Fibroblast of mammary gland (primary cell): ENCODE measurements around the gene KCNK7.

Experiments used
- DNase-seq: peaks from one replicate; pipeline ENCODE4 v3.0.0-alpha.2; 2010; ENCODE audit warnings: low read depth
- H3K4me3 ChIP-seq: 2 replicates; pipeline ENCODE4 v1.5.1; 2011; ENCODE audit warnings: low read depth, mild to moderate bottlenecking, low read length, moderate library complexity; ENCODE audit not compliant: control insufficient read depth
- TF ChIP-seq, protein P1 (sequence below): conservative IDR thresholded peaks from 2 replicates; pipeline ENCODE4 v1.5.1; 2011; ENCODE audit warnings: low read depth, low read length, inconsistent platforms; ENCODE audit not compliant: control insufficient read depth, insufficient read depth

KCNK7 gene

DNA sequence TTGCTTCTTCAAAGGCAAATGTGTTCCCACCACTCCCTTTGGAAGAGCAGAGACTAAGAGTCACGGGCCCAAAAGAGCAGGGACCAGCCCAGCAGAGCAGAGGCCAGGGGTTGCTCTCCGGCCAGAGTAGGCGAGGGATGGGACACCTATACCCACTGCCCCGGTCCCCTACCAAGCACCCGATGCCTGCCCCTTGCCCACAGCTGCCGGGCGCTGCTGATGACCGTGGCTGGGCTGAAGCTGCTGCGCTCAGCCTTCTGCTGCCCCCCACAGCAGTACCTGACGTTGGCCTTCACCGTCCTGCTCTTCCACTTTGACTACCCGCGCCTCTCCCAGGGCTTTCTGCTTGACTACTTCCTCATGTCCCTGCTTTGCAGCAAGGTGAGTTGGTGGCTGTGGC, 31.6 kb upstream of the KCNK7 start:
- no peak overlapping the region for H3K4me3 ChIP-seq
- no peak for DNase-seq
- TF ChIP-seq, protein P1, sequence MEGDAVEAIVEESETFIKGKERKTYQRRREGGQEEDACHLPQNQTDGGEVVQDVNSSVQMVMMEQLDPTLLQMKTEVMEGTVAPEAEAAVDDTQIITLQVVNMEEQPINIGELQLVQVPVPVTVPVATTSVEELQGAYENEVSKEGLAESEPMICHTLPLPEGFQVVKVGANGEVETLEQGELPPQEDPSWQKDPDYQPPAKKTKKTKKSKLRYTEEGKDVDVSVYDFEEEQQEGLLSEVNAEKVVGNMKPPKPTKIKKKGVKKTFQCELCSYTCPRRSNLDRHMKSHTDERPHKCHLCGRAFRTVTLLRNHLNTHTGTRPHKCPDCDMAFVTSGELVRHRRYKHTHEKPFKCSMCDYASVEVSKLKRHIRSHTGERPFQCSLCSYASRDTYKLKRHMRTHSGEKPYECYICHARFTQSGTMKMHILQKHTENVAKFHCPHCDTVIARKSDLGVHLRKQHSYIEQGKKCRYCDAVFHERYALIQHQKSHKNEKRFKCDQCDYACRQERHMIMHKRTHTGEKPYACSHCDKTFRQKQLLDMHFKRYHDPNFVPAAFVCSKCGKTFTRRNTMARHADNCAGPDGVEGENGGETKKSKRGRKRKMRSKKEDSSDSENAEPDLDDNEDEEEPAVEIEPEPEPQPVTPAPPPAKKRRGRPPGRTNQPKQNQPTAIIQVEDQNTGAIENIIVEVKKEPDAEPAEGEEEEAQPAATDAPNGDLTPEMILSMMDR, result no peak

DNA sequence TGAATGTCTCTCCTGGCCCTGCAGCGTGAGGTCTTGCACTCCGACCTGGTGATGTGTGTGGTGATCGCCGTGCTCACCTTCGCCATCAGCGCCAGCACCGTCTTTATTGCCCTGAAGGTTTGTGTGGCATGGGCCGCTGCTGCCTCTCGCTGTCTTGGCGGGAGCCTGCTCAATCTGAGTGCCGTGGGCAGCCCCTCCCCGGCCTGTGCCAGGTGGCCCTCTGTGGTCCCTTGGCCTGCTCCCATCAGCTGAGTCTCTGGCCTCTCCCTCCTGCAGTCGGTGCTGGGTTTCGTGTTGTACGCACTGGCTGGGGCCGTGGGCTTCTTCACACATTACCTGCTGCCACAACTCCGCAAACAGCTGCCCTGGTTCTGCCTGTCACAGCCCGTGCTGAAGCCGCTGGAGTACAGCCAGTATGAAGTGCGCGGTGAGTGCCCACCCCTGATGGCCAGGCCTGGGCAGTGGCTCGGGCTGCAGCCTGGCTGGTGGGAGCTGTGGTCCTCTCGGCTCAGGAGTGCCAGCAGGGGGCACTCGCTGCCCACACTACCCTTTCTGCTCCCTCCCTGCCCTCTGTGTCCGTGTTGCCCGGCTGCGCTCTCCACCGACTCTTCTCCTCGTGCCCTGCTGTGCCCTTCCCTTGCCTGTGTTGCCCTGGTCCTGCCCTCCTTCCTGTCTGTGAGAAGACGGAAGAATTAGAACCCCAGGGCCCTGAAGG, 30.2 kb upstream of the KCNK7 start:
- DNase-seq, result peak; percentile 41
- no peak overlapping the region for H3K4me3 ChIP-seq
- TF ChIP-seq, protein P1, result peak; percentile 39

DNA sequence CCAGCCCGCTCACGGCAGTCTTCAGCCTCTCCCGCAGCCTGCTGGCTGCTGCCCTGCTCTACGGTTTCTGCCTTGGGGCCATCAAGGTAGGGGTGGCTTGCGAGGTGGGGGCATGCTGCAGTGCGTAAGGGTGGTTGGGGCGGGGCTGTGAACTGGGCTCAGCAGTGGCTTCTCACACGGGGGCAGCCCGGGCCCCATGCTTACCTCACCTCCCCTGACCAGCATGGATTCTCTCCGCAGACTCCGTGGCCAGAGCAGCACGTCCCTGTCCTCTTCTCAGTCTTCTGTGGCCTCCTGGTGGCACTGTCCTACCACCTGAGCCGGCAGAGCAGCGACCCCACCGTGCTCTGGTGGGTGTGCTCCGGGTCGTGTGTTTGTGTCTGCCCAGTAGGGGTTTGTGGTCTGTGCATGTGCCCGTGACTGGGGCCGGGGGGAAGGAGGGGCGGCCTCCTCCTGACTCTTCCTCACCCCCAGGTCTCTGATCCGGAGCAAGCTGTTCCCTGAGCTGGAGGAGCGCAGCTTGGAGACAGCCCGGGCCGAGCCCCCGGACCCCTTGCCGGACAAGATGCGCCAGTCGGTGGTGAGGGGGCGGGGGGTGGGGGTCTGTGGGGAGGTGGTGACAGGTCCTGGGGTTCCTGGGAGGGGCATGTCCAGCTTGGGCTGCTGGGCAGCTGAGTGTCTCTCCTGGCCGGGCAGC, 29.5 kb upstream of the KCNK7 start:
- DNase-seq, result no peak
- TF ChIP-seq, protein P1, result no peak
- H3K4me3 ChIP-seq, result no peak overlapping the region

DNA sequence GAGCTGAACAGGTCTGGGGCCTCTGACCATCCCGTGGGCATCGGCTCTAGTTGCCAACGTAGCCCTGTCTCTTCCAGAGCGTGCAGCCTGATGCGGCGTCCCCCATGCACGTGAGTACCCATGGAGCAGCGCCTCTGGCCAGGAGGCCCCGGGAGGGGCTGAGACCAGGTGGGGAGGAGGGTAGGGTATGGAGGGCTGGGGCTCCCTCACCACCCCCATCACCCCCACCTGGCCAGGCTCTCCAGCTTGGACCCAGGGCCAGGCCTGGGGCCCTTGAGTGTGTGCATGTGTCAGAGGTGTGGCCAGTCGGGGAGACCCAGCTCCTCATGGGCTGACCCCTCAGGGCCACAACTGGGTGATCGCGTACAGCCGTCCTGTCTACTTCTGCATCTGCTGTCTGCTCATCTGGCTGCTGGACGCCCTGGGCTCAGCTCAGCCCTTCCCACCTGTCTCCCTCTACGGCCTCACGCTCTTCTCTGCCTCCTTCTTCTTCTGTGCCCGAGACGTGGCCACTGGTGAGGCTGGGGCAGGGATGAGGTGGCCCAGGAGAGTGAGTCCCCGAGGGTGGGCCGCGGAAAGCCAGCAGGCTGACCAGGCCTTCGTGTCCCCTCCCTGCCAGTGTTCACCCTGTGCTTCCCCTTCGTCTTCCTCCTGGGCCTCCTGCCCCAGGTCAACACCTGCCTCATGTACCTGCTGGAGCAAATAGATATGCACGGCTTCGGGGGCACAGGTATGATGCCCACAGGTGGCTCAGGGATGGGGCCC, 28.4 kb upstream of the KCNK7 start:
- no peak for DNase-seq
- H3K4me3 ChIP-seq, result no peak overlapping the region
- TF ChIP-seq, protein P1, result no peak

DNA sequence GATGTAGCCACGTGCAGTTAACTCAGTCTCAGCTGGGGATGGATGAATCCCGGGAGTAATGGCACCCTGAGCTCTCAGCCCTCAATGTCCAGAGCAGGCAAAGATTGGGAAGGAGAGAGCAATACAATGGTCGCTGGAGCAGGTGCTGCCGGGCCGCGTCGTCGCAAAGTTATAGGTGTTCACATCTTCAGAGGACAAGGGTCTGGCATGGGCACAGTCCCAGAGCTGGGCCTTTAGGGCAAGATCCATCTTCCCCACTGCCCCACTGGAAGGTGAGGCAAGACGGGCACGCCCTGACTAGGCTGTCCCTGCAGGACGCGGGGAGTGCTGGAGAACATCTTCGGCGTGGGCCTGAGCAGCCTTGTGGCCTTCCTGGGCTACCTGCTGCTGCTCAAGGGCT, 27.6 kb upstream of the KCNK7 start:
- no peak for DNase-seq
- TF ChIP-seq, protein P1, result no peak
- no peak overlapping the region for H3K4me3 ChIP-seq

DNA sequence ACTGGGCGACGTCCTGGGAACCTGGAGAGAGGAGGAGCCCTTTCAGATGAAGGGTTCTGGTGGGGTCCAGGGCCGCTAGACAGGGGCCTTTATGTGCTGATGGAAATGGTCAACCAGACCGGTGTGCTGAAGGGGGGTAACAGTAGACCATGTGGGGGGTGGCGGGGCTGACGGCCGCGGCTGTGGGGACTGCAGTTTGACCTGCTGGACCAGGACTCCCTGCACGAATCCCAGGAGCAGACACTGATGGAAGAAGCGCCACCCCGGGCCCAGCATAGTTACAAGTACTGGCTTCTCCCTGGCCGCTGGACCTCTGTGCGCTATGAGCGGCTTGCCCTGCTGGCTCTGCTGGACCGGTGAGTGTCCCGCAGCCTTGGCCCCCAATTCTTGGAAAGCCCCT, 26.4 kb upstream of the KCNK7 start:
- no peak for DNase-seq
- TF ChIP-seq, protein P1, result no peak
- H3K4me3 ChIP-seq, result no peak overlapping the region
